ENCODE results near the gene RNGTT.

GRCh38 chr6:88651400-88651799 lies 312.0 kb downstream of the RNGTT start:
- TF ChIP-seq POLR2AphosphoS5 (IDR thresholded peaks at IDR 0.05; ENCODE audit: low read depth, low read length) (no peak), POLR2A (IDR thresholded peaks at IDR 0.05; ENCODE audit: low read depth, low read length) (no peak), TAF1 (IDR thresholded peaks at IDR 0.05; ENCODE audit: borderline replicate concordance, low read depth, low read length) (no peak)
